Tibial nerve (tissue), 4 donors: ENCODE measurements around the gene ATF4. TPM values are rescaled to one million over a fixed set of nuclear protein-coding genes. Genes with fewer than 3 reads are reported as not detected.

Source experiments
- DNase-seq, 2 donors: peaks; one replicate each; pipeline ENCODE4 v3.0.0-alpha.2; 2019; ENCODE audit warnings: low spot score in 2 of 2
- H3K27ac ChIP-seq, 4 donors: fragments of 200-600 bp; sonication (generic) in 3 of 4; one replicate each; pipeline ENCODE4 v1.5.1; 2017 to 2019; ENCODE audit warnings: mild to moderate bottlenecking in 1 of 4
- H3K27me3 ChIP-seq, 2 donors: fragments of 200-600 bp; sonication (generic) in 1 of 2; one replicate each; pipeline versions ENCODE4 v1.5.1 to v1.6.0; 2017 to 2019
- H3K36me3 ChIP-seq, 3 donors: fragments of 200-600 bp; sonication (generic); one replicate each; pipeline ENCODE4 v1.5.1; 2018 to 2019
- H3K4me1 ChIP-seq, 4 donors: fragments of 200-600 bp; sonication (generic) in 3 of 4; one replicate each; pipeline ENCODE4 v1.5.1; 2017 to 2019
- H3K4me3 ChIP-seq, 4 donors: fragments of 200-600 bp; sonication (generic) in 3 of 4; one replicate each; pipeline ENCODE4 v1.5.1; 2017 to 2019; ENCODE audit warnings: mild to moderate bottlenecking in 1 of 4, moderate library complexity in 1 of 4
- H3K9me3 ChIP-seq, 4 donors: fragments of 200-600 bp; sonication (generic) in 3 of 4; one replicate each; pipeline ENCODE4 v1.5.1; 2017 to 2019
- CTCF ChIP-seq, 5 experiments: fragments of 200-600 bp in 3 of 5; fragments of 450-650 bp in 2 of 5; sonication (generic) in 3 of 5; IDR thresholded peaks; one replicate each; pipeline ENCODE4 v1.5.1; 2016 to 2019; ENCODE audit warnings: antibody characterized with exemption in 5 of 5, mild to moderate bottlenecking in 3 of 5, moderate library complexity in 2 of 5
- EP300 ChIP-seq, 2 donors: sonication (generic); formaldehyde crosslinking; IDR thresholded peaks; one replicate each; pipeline ENCODE4 v1.6.1; 2017; ENCODE audit warnings: antibody characterized with exemption in 2 of 2, mild to moderate bottlenecking in 1 of 2
- POLR2A ChIP-seq, 2 donors: fragments of 450-650 bp; IDR thresholded peaks; one replicate each; pipeline ENCODE4 v1.6.1; 2017; ENCODE audit warnings: antibody characterized with exemption in 2 of 2, mild to moderate bottlenecking in 2 of 2, moderate library complexity in 2 of 2
- WGBS, 2 donors: methylation state at CpG; one replicate each; pipeline ENCODE4 v1.1.5; 2018; 5-methylcytosine and 5-hydroxymethylcytosine counted together
- total RNA-seq, 4 donors: library from RNA; depleted of rRNA; stranded (reverse); fragments of >200 nt; gene quantifications; one replicate each; pipeline ENCODE4 v1.1.0, GENCODE V29; 2016

Gene ATF4
- total RNA-seq, 4 donors from 2014 or later, result 347 to 405 (median 390) TPM

- Histone ChIP-seq H3K36me3 (peaks cover 0 to 34% (median 0%) of the 10 kb centered on the region in 3 donors), H3K4me1 (peaks cover 0 to 89% (median 58%) of the 10 kb centered on the region in 4 donors)
- WGBS, 2 donors, result 47 to 51% methylated on average over 8 to 17 of the region's 17 CpGs
Observed at GRCh38 chr22:39529487-39529851, 9.1 kb downstream of the ATF4 start.

GRCh38 chr22:39530116-39530515, 9.8 kb downstream of the ATF4 start:
- H3K27me3 ChIP-seq, result no peaks in the 10 kb centered on the region
- H3K36me3 ChIP-seq, result peaks cover 0 to 27% (median 0%) of the 10 kb centered on the region in 3 donors
- no peak overlapping the region for H3K4me3 ChIP-seq
- no peak for DNase-seq
- TF ChIP-seq EP300 (IDR thresholded peaks at IDR 0.05) (no peak), POLR2A (IDR thresholded peaks at IDR 0.05) (no peak), CTCF (IDR thresholded peaks at IDR 0.05) (no peak)
- H3K27ac ChIP-seq, result peak overlapping the region in 2 of 4 donors; percentile 61 to 69
- peaks cover 0 to 89% (median 55%) of the 10 kb centered on the region in 4 donors for H3K4me1 ChIP-seq
- 52 to 56% methylated on average over 6 of the region's 6 CpGs for WGBS, 2 donors
- H3K9me3 ChIP-seq, result no peaks in the 10 kb centered on the region

More at GRCh38 chr22:39529487-39529851, 9.1 kb downstream of the ATF4 start:
- peak overlapping the region in 1 of 4 donors; percentile 1 for H3K4me3 ChIP-seq
- H3K27ac ChIP-seq, result peak overlapping the region in 3 of 4 donors; percentile 61 to 80 (median 69)
- H3K9me3 ChIP-seq, result no peaks in the 10 kb centered on the region
- no peaks in the 10 kb centered on the region for H3K27me3 ChIP-seq
- no peak for TF ChIP-seq POLR2A (IDR thresholded peaks at IDR 0.05)
- peak in 2 of 5 experiments; percentile 8 to 18 for TF ChIP-seq CTCF (IDR thresholded peaks at IDR 0.05)
- TF ChIP-seq EP300 (IDR thresholded peaks at IDR 0.05), result no peak
- no peak for DNase-seq

- DNase-seq, result no peak
- Histone ChIP-seq H3K4me3 (no peak overlapping the region), H3K9me3 (no peaks in the 10 kb centered on the region), H3K27me3 (no peaks in the 10 kb centered on the region), H3K27ac (peak overlapping the region in 1 of 4 donors; percentile 96), H3K36me3 (peaks cover 0 to 20% (median 0%) of the 10 kb centered on the region in 3 donors), H3K4me1 (peaks cover 0 to 83% (median 52%) of the 10 kb centered on the region in 4 donors)
- WGBS, 2 donors, result 41 to 43% methylated on average over 9 of the region's 9 CpGs
- TF ChIP-seq CTCF (IDR thresholded peaks at IDR 0.05), result no peak
- TF ChIP-seq EP300 (IDR thresholded peaks at IDR 0.05), result no peak
- TF ChIP-seq POLR2A (IDR thresholded peaks at IDR 0.05), result no peak
Observed at GRCh38 chr22:39530692-39531331, 10.4 kb downstream of the ATF4 start.

GRCh38 chr22:39532215-39533073, 12.1 kb downstream of the ATF4 start, which contains the start of gene RPS19BP1:
Gene RPS19BP1 (minus strand): TSS chr22:39532748. CDS start chr22:39532738, 10 bp downstream.
- H3K27ac ChIP-seq, result peak within 1 kb of the TSS; percentile 84 to 96 (median 92)
- peaks cover 0 to 20% (median 0%) of the 10 kb centered on the region in 3 donors for H3K36me3 ChIP-seq
- H3K27me3 ChIP-seq, result no peaks in the 10 kb centered on the region
- TF ChIP-seq CTCF (IDR thresholded peaks at IDR 0.05), result peak in 2 of 5 experiments; percentile 32 to 34
- peak; percentile 95 to 97 for TF ChIP-seq EP300 (IDR thresholded peaks at IDR 0.05)
- TF ChIP-seq POLR2A (IDR thresholded peaks at IDR 0.05), result peak; percentile 62 to 86
- peak within 1 kb of the TSS; percentile 73 to 91 (median 89) for H3K4me3 ChIP-seq
- no peaks in the 10 kb centered on the region for H3K9me3 ChIP-seq
- WGBS, 2 donors, result 1% methylated on average over 66 to 67 of the region's 67 CpGs
- DNase-seq, result peak; percentile 99
- peaks cover 0 to 69% (median 48%) of the 10 kb centered on the region in 4 donors for H3K4me1 ChIP-seq
